GM18909 (cell line): ENCODE results near the gene KATNBL1.
"Not testable (repeated sequence)": the region's sequence is repeated elsewhere in the genome, so short reads cannot be mapped to it uniquely, and the experiment has no call there.

Experiments used
- ATAC-seq: cut with Tn5 transposase; IDR thresholded peaks from one replicate; pipeline ENCODE4 v1.9.1; 2021; ENCODE audit warnings: mild to moderate bottlenecking; ENCODE audit not compliant: unreplicated experiment, poor library complexity

KATNBL1 gene

GRCh38 chr15:34203936-34204335, 6.0 kb downstream of the KATNBL1 start:
- no peak for ATAC-seq

GRCh38 chr15:34203305-34203704, 6.6 kb downstream of the KATNBL1 start:
- ATAC-seq: no peak

- not testable (repeated sequence) for ATAC-seq
Observed at GRCh38 chr15:34193272-34193671, 16.6 kb downstream of the KATNBL1 start.

- no peak for ATAC-seq
Observed at GRCh38 chr15:34188711-34189110, 21.2 kb downstream of the KATNBL1 start.

- ATAC-seq: no peak
Observed at GRCh38 chr15:34185666-34186065, 24.2 kb downstream of the KATNBL1 start.

- no peak for ATAC-seq
Observed at GRCh38 chr15:34182942-34183341, 27.0 kb downstream of the KATNBL1 start.

GRCh38 chr15:34179234-34179633, 30.7 kb downstream of the KATNBL1 start:
- ATAC-seq: no peak

GRCh38 chr15:34165987-34166573, 43.8 kb downstream of the KATNBL1 start:
- ATAC-seq: not testable (repeated sequence)

- ATAC-seq: no peak
Observed at GRCh38 chr15:34161329-34161963, 48.5 kb downstream of the KATNBL1 start.

- no peak for ATAC-seq
Observed at GRCh38 chr15:34160735-34161134, 49.2 kb downstream of the KATNBL1 start.

GRCh38 chr15:34158355-34158754, 51.5 kb downstream of the KATNBL1 start:
- ATAC-seq: no peak

- no peak for ATAC-seq
Observed at GRCh38 chr15:34155859-34156258, 54.0 kb downstream of the KATNBL1 start.

GRCh38 chr15:34154725-34155204, 55.1 kb downstream of the KATNBL1 start:
- ATAC-seq: no peak

GRCh38 chr15:34147371-34148140, 62.3 kb downstream of the KATNBL1 start:
- ATAC-seq: no peak

GRCh38 chr15:34133511-34133910, 76.4 kb downstream of the KATNBL1 start:
- no peak for ATAC-seq

GRCh38 chr15:34132881-34133280, 77.0 kb downstream of the KATNBL1 start:
- no peak for ATAC-seq

GRCh38 chr15:34128898-34129297, 81.0 kb downstream of the KATNBL1 start:
- no peak for ATAC-seq

GRCh38 chr15:34126522-34126921, 83.4 kb downstream of the KATNBL1 start:
- no peak for ATAC-seq

- ATAC-seq: no peak
Observed at GRCh38 chr15:34125945-34126344, 84.0 kb downstream of the KATNBL1 start.

GRCh38 chr15:34124651-34125050, 85.2 kb downstream of the KATNBL1 start:
- ATAC-seq: no peak

GRCh38 chr15:34122771-34123183, 87.1 kb downstream of the KATNBL1 start:
- ATAC-seq: no peak
